Measurements from ENCODE around the gene NFE2.

NFE2 gene

DNA sequence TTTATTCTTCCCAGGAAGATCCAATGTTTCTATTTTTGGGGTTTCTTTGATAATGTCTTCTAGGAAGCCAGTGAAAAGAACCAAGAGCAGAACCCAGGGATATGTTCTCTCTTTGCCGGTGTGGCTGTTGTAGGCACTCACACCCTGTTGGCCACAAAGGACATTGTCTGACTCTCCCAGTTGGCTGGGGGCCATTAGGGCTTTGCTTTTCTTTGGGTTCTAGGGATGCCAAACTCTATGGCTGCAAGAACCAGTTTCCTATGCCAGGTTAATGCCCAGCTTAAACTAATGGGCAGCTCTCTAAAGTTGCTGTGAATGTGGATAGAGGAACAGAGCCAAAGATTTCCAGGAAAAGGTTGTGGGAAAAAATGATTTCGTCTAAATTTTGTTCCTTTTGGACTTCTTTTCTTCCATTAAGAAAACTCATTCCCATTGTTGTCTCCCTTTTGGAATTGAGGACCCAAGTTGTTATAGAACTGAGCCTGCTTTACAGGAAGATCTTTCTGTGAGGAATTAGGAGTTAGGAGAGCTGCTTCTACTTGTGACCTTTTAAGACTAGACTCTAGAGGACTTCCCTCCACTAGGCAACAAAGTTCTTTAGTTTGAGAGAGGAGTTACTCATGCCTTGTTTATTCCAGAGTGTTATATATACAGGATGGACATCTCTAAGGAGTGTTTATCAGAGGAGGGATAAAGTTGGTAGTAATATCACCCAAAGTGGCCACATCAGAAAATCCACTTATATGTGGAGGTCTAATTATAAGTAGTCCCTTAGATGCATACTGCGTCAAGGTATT lies 37.2 kb upstream of the NFE2 start:
- no peak overlapping the region for H3K27ac ChIP-seq
- no peak for TF ChIP-seq ZFX (IDR thresholded peaks at IDR 0.05)
- TF ChIP-seq, protein P1, sequence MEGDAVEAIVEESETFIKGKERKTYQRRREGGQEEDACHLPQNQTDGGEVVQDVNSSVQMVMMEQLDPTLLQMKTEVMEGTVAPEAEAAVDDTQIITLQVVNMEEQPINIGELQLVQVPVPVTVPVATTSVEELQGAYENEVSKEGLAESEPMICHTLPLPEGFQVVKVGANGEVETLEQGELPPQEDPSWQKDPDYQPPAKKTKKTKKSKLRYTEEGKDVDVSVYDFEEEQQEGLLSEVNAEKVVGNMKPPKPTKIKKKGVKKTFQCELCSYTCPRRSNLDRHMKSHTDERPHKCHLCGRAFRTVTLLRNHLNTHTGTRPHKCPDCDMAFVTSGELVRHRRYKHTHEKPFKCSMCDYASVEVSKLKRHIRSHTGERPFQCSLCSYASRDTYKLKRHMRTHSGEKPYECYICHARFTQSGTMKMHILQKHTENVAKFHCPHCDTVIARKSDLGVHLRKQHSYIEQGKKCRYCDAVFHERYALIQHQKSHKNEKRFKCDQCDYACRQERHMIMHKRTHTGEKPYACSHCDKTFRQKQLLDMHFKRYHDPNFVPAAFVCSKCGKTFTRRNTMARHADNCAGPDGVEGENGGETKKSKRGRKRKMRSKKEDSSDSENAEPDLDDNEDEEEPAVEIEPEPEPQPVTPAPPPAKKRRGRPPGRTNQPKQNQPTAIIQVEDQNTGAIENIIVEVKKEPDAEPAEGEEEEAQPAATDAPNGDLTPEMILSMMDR (conservative IDR thresholded peaks at IDR 0.05), result no peak

DNA sequence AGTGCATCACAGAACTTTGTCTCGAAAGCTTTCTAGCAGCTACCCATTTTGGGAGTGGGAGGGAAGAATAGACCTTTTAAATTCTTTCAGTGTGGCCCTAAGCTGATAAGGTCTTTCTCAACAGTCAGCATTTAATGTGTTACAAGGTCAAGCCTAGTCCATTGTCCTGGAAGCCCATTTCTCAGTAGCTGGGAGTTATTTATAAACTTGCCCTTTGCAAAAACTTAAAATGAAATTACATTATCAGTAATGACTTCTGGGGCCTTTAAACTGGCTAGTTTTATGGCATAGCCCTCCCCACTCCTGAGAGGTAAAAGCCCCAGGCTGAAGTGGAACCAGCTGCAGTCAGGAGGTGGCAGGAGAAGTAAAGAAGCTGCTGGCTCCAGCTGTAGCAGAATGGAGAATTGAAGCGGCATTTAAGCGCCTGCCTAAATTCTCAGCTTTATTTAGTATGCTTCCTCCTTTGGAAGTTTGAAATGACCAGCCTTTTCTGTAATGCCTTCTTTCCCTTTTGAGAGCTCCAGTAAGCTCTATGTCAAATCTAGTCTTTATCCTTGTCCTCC lies 36.5 kb upstream of the NFE2 start:
- H3K27ac ChIP-seq, result no peak overlapping the region
- TF ChIP-seq, protein P1 (conservative IDR thresholded peaks at IDR 0.05), result no peak
- TF ChIP-seq ZFX (IDR thresholded peaks at IDR 0.05), result no peak

DNA sequence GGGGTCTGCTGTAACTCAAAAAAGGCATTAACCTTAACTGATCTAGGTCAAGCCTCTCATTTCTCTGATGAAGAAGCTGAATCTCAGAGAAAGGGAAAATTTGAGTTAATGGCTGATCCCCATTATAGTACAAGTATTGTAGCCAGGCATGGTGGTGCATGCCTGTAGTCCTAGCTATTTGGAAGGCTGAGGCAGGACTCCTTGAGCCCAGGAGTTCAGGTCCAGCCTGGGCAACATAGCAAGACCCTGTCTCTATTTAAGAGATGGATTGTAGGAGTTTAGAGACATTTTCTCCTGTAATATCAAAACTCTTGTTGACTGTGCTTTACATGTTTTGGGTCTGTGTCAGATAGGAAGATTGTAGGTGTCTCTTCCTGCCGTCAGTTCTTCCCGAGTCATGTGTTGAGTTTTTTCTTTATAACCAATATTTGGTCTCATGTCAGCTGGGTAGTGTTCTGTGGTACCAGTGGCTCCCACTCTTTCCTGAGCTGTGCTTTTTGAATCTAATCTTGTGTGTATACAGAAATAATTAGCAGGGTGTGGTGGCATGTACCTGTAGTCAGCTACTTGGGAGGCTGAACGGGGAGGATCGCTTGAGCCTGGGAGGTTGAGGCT lies 32.7 kb upstream of the NFE2 start:
- no peak overlapping the region for H3K27ac ChIP-seq
- no peak for TF ChIP-seq ZFX (IDR thresholded peaks at IDR 0.05)
- TF ChIP-seq, protein P1 (conservative IDR thresholded peaks at IDR 0.05), result no peak

DNA sequence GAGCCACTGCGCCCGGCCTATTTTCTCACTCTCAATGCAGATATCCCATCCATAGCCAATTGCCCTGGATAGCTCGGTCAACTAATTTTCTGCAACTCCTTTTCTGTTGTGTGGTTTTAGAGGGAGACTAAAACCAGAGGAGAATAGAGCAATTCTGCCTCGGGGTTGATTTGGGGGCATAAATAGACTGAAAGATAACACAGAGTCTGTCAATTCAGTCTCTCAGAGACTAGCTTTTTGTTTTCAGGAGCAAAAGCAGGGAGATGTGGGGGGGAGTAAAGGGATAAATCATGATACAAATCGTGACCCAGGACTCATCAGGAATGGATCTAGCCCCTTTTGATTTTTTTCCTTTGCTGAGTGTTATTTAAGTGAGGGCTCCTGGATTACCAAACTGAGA lies 30.6 kb upstream of the NFE2 start:
- TF ChIP-seq, protein P1 (conservative IDR thresholded peaks at IDR 0.05), result no peak
- TF ChIP-seq ZFX (IDR thresholded peaks at IDR 0.05), result no peak
- H3K27ac ChIP-seq, result no peak overlapping the region

DNA sequence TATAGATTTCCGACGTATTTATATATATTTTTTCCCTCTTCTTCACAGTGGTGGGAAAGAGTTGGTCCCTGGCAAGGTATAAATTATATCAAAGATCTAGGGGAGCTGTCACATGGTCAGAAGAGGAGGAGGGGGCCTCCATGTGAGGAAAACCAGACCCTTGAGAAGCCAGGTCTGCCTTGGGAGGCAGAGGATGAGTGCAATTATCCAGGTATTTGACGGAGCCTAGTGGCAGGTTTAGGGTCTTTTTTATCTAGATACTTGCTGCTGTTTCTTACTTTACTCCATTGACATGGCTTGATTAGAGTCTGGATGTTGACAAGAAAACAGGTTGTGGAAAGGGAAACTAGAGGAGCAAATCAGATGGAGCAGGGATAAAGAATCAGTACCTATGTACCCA lies 29.6 kb upstream of the NFE2 start:
- no peak overlapping the region for H3K27ac ChIP-seq
- TF ChIP-seq ZFX (IDR thresholded peaks at IDR 0.05), result no peak
- TF ChIP-seq, protein P1 (conservative IDR thresholded peaks at IDR 0.05), result no peak

DNA sequence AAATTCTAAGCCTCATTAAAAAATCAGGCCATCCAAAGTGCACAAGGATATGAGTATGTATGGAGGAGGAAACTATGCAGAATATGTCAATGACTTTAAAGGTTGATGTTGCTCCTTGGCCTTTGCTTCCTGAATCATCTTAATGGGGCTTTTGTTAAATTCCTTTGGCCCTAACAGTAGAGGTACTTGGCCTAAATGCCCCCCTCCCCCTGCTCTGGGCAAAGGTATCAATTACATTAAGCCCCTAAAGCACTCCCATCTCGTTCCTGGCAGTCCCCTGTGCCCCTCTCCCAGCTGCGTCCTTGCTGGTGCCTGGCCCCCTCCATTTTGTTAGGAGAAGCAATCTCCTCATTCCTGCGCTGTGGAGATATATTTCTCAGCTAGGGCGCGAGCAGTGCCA lies 28.9 kb upstream of the NFE2 start:
- no peak for TF ChIP-seq ZFX (IDR thresholded peaks at IDR 0.05)
- TF ChIP-seq, protein P1 (conservative IDR thresholded peaks at IDR 0.05), result no peak
- no peak overlapping the region for H3K27ac ChIP-seq

Data from C4-2B (cell line).